HG03175 (cell line): ENCODE measurements around the gene ABL1.

Experiments used
- ATAC-seq: cut with Tn5 transposase; IDR thresholded peaks from one replicate; pipeline ENCODE4 v1.9.1; 2021; ENCODE audit warnings: mild to moderate bottlenecking, moderate library complexity; ENCODE audit not compliant: unreplicated experiment

ABL1 gene

GRCh38 chr9:130927995-130928900 is 93.2 kb downstream of the ABL1 start:
- no peak for ATAC-seq

DNA sequence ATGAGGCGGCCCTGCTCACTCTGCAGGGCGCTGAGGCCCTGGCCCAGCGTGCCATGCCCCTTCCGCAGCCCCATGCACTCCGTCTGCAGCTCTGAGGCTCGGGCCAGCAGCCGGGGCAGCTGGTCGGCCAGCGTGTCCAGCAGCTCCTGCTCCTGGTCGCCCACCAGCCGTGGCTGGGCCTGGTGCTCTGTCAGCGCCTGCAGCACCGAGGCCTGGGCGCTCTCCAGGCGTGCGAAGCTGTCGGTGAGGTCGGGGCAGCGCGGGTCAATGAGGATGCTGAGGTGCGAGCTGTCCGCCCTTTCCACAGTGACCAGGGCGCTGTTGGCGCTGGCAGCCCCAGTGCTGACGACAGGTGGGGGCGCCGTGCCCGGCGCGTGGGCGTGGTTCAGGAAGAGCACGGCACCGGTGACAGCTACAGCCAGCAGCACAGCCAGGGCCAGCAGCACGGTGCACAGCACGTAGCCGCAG is 94.6 kb downstream of the ABL1 start:
- ATAC-seq: no peak

- ATAC-seq: no peak
Observed at GRCh38 chr9:130930132-130930803, 95.2 kb downstream of the ABL1 start.

- ATAC-seq: no peak
Observed at GRCh38 chr9:130930804-130931349, 95.8 kb downstream of the ABL1 start.

GRCh38 chr9:130931508-130932254 is 96.6 kb downstream of the ABL1 start:
- peak; percentile 63 for ATAC-seq

DNA sequence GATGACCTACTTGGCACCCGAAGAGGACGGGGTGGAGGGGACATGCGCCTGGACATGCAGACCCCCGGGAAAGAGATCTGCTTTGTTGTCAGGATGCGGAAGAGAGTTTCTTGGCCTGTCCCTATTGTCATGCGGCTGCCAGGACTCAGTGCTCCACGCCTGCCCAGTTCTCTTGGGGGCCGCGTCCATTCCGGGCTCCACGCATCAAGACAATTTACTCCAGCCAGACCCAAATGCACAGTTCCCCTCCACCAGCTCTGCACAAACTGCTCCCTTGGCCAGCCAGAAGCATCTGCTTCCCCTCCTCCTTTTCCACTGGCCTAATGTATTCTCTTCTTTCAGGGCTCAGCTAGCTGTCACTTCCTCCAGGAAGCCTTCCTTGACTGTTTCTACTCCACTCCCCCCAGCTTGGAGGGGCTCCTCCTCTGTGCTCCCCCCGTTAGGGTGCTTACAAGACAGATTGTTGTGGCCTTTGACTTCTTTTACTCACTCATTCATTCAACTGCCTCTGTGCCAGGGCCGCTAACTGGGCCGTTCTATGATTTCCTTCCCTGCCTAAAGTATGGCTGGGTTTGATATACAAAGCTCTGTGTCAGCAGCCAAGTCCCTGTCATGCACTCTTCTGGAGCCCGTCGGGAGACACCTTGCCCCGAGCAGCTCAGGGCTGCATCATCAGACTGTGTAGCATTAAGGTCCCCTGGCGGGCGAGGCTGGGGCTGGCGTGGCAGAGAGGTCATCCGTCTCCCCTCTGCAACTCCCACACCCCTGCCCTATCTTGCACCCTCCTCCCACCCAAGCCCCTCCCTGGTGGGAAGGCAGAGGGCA is 97.4 kb downstream of the ABL1 start:
- no peak for ATAC-seq

- ATAC-seq: no peak
Observed at GRCh38 chr9:130933114-130934046, 98.3 kb downstream of the ABL1 start.

DNA sequence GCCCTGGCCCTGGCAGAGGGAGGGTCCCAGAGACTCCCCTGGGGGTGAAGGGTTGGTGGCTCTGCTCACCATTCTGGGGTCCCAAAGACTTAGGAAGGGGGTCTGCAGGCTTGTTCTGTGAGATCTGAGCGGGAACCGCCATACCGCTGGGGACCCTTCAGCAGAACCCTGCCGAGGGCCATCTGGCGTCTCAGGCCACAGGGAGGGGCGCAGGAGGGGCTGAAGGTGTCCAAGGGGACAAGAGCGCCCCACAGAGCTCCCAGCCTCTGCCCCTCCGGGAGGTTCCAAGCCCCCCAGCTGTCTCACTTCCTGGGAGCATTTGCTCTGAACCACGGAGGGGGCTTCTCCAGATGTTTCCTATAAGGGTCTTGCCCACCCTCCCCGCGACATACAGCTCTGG is 99.2 kb downstream of the ABL1 start:
- ATAC-seq: no peak

- no peak for ATAC-seq
Observed at GRCh38 chr9:130934702-130935647, 99.9 kb downstream of the ABL1 start.

DNA sequence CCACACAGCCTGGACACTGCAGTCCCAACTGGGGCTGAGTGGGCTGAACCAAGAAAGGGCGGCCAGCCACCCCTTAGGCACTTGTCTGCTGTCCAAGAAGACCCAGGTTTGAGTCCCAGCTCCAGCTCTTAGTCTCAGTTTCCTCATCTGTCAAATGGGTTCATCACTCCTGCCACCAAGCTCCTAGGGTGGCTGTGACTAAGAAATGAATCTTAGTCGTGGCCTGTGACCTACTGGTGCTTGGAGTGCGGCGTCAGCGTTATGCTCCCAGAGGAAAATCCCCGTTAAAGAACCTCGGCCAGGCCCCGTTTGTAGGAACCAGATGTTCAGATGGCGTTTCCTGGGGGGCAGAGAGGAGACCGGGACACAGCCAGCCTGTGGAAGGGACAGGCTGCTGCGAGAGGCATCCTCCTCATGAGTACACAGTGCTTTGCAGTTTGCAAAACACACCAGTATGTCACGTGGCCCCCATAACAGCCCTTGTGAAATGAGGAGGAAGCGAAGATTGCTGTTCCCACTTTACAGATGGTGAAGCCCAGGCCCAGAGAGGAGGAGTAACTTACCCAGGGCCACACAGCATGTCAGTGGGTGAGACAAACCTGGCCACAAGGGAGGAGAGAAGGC is 100.7 kb downstream of the ABL1 start:
- ATAC-seq: no peak

DNA sequence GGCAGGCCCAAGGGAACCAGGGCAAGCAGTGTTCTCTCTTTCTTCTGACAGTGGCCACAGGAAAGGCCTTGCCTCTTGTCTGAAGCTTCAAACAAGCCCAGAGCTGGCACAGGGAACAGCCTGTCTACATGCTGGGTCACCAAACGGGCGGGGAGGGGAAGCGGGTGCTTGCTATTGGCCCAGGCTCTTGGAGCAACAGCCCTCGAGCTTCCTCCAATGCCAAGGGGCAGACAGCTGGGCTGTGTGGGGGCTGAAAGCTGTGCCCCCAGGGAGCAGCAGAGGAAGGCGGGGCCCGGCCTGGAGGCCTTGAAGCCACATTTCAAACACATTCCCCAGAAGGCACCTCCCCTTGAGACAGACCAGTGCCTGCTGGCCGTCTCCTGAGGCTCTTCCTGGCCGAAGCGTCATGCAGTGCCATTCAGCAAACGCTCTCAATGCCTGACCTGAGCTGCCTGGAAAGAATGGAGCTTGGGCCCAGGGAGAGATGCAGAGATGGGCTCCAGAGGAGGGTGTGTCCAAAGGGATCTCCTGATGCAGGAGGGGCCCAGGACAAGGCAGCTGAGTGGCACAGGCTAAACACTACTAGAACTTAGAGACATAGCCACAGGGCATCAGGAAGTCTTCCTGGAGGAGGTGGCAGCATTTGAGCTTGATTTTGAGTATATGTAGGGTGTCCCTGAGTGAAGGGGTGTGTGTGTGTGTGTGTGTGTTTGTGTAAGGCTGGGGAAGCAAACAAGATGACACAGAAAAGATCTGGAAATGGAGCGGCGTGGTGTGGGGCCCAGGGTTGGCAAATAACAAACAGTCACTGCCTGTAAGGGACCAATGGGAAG is 101.4 kb downstream of the ABL1 start:
- ATAC-seq: no peak
